Transverse colon (tissue), 4 donors: ENCODE data around the gene KRT3. TPM values are rescaled to one million over a fixed set of nuclear protein-coding genes. Genes with fewer than 3 reads are reported as not detected.

Experiments used
- DNase-seq: peaks from one replicate; pipeline ENCODE4 v3.0.0-alpha.2; 2019
- H3K27ac ChIP-seq, 4 donors: fragments of 200-600 bp; sonication (generic); 2 replicates each; pipeline ENCODE4 v1.5.1; 2016 to 2018; ENCODE audit warnings: inconsistent platforms in 4 of 4
- H3K27me3 ChIP-seq: fragments of 200-600 bp; sonication (generic); 2 replicates; pipeline ENCODE4 v1.5.1; 2017; ENCODE audit warnings: inconsistent platforms
- H3K36me3 ChIP-seq, 4 donors: fragments of 200-600 bp; sonication (generic); 2 replicates each; pipeline ENCODE4 v1.5.1; 2017 to 2019; ENCODE audit warnings: inconsistent platforms in 4 of 4
- H3K4me1 ChIP-seq, 4 donors: fragments of 200-600 bp; sonication (generic); 2 replicates each; pipeline ENCODE4 v1.5.1; 2017 to 2020; ENCODE audit warnings: inconsistent platforms in 4 of 4
- H3K4me3 ChIP-seq, 4 donors: fragments of 200-600 bp; sonication (generic); 1 replicate in 1 of 4; 2 replicates in 3 of 4; pipeline versions ENCODE4 v1.5.1 to v1.6.1; 2017 to 2019; ENCODE audit warnings: inconsistent platforms in 4 of 4
- H3K9me3 ChIP-seq, 2 donors: fragments of 200-600 bp; sonication (generic); 2 replicates each; pipeline ENCODE4 v1.5.1; 2017 to 2019; ENCODE audit warnings: inconsistent platforms in 2 of 2
- CTCF ChIP-seq, 5 experiments: fragments of 200-600 bp in 3 of 5; fragments of 450-650 bp in 2 of 5; sonication (generic) in 3 of 5; IDR thresholded peaks; 1 replicate in 2 of 5; 2 replicates in 3 of 5; pipeline ENCODE4 v1.5.1; 2016 to 2017; ENCODE audit warnings: antibody characterized with exemption in 5 of 5, inconsistent platforms in 3 of 5, mild to moderate bottlenecking in 2 of 5, moderate library complexity in 1 of 5
- EP300 ChIP-seq: sonication (generic); formaldehyde crosslinking; IDR thresholded peaks from one replicate; pipeline ENCODE4 v1.6.1; 2017; ENCODE audit warnings: antibody characterized with exemption, low read depth
- POLR2A ChIP-seq: fragments of 450-650 bp; IDR thresholded peaks from one replicate; pipeline ENCODE4 v1.6.1; 2016; ENCODE audit warnings: antibody characterized with exemption, mild to moderate bottlenecking, moderate library complexity
- POLR2AphosphoS5 ChIP-seq, 3 donors: sonication (generic); formaldehyde crosslinking; IDR thresholded peaks; one replicate each; pipeline ENCODE4 v1.6.1; 2016; ENCODE audit warnings: antibody characterized with exemption in 3 of 3
- WGBS, 2 donors: methylation state at CpG; one replicate each; pipeline ENCODE4 v1.1.5; 2018; ENCODE audit warnings: low coverage in 1 of 2; 5-methylcytosine and 5-hydroxymethylcytosine counted together
- in situ Hi-C, 4 donors: fragments of 200-750 bp; cut with MboI; loops; one replicate each; pipeline versions ENCODE4 v1.15.0 to v1.15.1; 2017; ENCODE audit warnings: low sequenced_read_pairs in 3 of 4, low pct_ligation_motif_present in 1 of 4, low pct_unique_long_range_greater_than_20kb in 1 of 4
- intact Hi-C: fragments of 100-400 bp; cut with DNase I; formaldehyde crosslinking; loops from one replicate; pipeline ENCODE4 v1.15.1; 2023; ENCODE audit warnings: low total_unique reads
- total RNA-seq, 4 donors: library from RNA; depleted of rRNA; stranded (reverse); fragments of >200 nt; gene quantifications; one replicate each; pipeline ENCODE4 v1.1.0, GENCODE V29; 2016

The KRT3 gene
- total RNA-seq, 4 donors from 2014 or later: not detected

GRCh38 chr12:52825961-52826360 lies 30.0 kb upstream of the KRT3 start:
- TF ChIP-seq POLR2AphosphoS5 (IDR thresholded peaks at IDR 0.05) (no peak), POLR2A (no peak), EP300 (no peak)
- Histone ChIP-seq H3K27me3 (no peaks in the 10 kb centered on the region), H3K9me3 (no peaks in the 10 kb centered on the region), H3K4me3 (no peak overlapping the region), H3K4me1 (no peaks in the 10 kb centered on the region), H3K36me3 (no peaks in the 10 kb centered on the region), H3K27ac (no peak overlapping the region)
- intact Hi-C loops: no loop called here
- no peak for DNase-seq
- 80 to 100% methylated on average over 1 to 4 of the region's 4 CpGs for WGBS, 2 donors
- in situ Hi-C loops: no loop called here

GRCh38 chr12:52824741-52825410 lies 29.0 kb upstream of the KRT3 start:
- DNase-seq: no peak
- Histone ChIP-seq H3K27ac (no peak overlapping the region), H3K9me3 (no peaks in the 10 kb centered on the region), H3K27me3 (no peaks in the 10 kb centered on the region), H3K36me3 (no peaks in the 10 kb centered on the region), H3K4me3 (no peak overlapping the region), H3K4me1 (no peaks in the 10 kb centered on the region)
- intact Hi-C loops: no loop called here
- in situ Hi-C loops: no loop called here
- WGBS, 2 donors: 82 to 100% methylated on average over 1 to 5 of the region's 5 CpGs
- TF ChIP-seq CTCF (IDR thresholded peaks at IDR 0.05) (no peak), POLR2AphosphoS5 (IDR thresholded peaks at IDR 0.05) (no peak), EP300 (no peak)

- Histone ChIP-seq H3K4me1 (no peaks in the 10 kb centered on the region), H3K36me3 (no peaks in the 10 kb centered on the region), H3K27me3 (no peaks in the 10 kb centered on the region), H3K4me3 (no peak overlapping the region), H3K27ac (no peak overlapping the region), H3K9me3 (no peaks in the 10 kb centered on the region)
- intact Hi-C loops: no loop called here
- in situ Hi-C loops: no loop called here
- 90% methylated on average over 15 of the region's 15 CpGs; no CpG with 5 or more reads in 1 of the 2 donors for WGBS, 2 donors
- TF ChIP-seq POLR2A (no peak), POLR2AphosphoS5 (IDR thresholded peaks at IDR 0.05) (no peak), CTCF (IDR thresholded peaks at IDR 0.05) (no peak), EP300 (no peak)
- DNase-seq: no peak
These were observed 28.0 kb upstream of the KRT3 start for GRCh38 chr12:52823761-52824450.

GRCh38 chr12:52822771-52823510 lies 27.0 kb upstream of the KRT3 start:
- Histone ChIP-seq H3K9me3 (no peaks in the 10 kb centered on the region), H3K4me3 (no peak overlapping the region), H3K27ac (no peak overlapping the region), H3K27me3 (peaks cover 7% of the 10 kb centered on the region), H3K4me1 (no peaks in the 10 kb centered on the region), H3K36me3 (no peaks in the 10 kb centered on the region)
- DNase-seq: no peak
- 67% methylated on average over 16 of the region's 16 CpGs; no CpG with 5 or more reads in 1 of the 2 donors for WGBS, 2 donors
- intact Hi-C loops (no loop called here), in situ Hi-C loops (no loop called here)
- TF ChIP-seq POLR2AphosphoS5 (IDR thresholded peaks at IDR 0.05): no peak
- TF ChIP-seq EP300: no peak
- no peak for TF ChIP-seq POLR2A
- no peak for TF ChIP-seq CTCF (IDR thresholded peaks at IDR 0.05)
